Aorta (tissue), 5 donors: ENCODE measurements around the gene ATP2B3. TPM values are rescaled to one million over a fixed set of nuclear protein-coding genes. Genes with fewer than 3 reads are reported as not detected.
A peak's percentile ranks its signal among the peaks of the same experiment; 100 is the strongest.

Experiments
- ATAC-seq: fragments of 200-7000 bp; cut with Tn5 transposase; one replicate; pipeline ENCODE4 v1.9.1; 2022; ENCODE audit warnings: moderate library complexity; ENCODE audit not compliant: low FRiP score
- DNase-seq, 2 donors: peaks; one replicate each; pipeline ENCODE4 v3.0.0-alpha.2; 2020
- H3K27ac ChIP-seq, 2 donors: one replicate each; pipeline ENCODE4 v1.5.1; 2013; ENCODE audit warnings: low read length in 2 of 2, mild to moderate bottlenecking in 2 of 2, moderate library complexity in 2 of 2, control low read depth in 1 of 2, inconsistent platforms in 1 of 2, low read depth in 1 of 2
- H3K27me3 ChIP-seq, 2 donors: one replicate each; pipeline ENCODE4 v1.6.1; 2013; ENCODE audit warnings: control low read depth in 1 of 2, low read length in 1 of 2, mild to moderate bottlenecking in 1 of 2, moderate library complexity in 1 of 2; ENCODE audit not compliant: insufficient read depth in 2 of 2, control insufficient read depth in 1 of 2
- H3K36me3 ChIP-seq, 2 donors: one replicate each; pipeline ENCODE4 v1.6.1; 2013; ENCODE audit warnings: control low read depth in 1 of 2, low read length in 1 of 2, mild to moderate bottlenecking in 1 of 2; ENCODE audit not compliant: insufficient read depth in 2 of 2, control insufficient read depth in 1 of 2
- H3K4me1 ChIP-seq, 2 donors: one replicate each; pipeline ENCODE4 v1.6.1; 2013; ENCODE audit warnings: low read length in 2 of 2, control low read depth in 1 of 2, mild to moderate bottlenecking in 1 of 2, moderate library complexity in 1 of 2; ENCODE audit not compliant: insufficient read depth in 2 of 2, control insufficient read depth in 1 of 2
- H3K4me3 ChIP-seq, 2 donors: one replicate each; pipeline ENCODE4 v1.5.1; 2013; ENCODE audit warnings: low read length in 2 of 2, control low read depth in 1 of 2, mild to moderate bottlenecking in 1 of 2
- H3K9me3 ChIP-seq: one replicate; pipeline ENCODE4 v1.6.1; 2013; ENCODE audit warnings: mild to moderate bottlenecking, low read length; ENCODE audit not compliant: control insufficient read depth
- WGBS, 2 donors: extraction: QIAGEN DNeasy Blood & Tissue Kit; methylation state at CpG; one replicate each; pipeline ENCODE4 v1.1.7; 2013; 5-methylcytosine and 5-hydroxymethylcytosine counted together
- intact Hi-C, 2 donors: fragments of 100-400 bp; cut with DNase I; formaldehyde crosslinking; loops; one replicate each; pipeline versions ENCODE4 v1.14.2 to v1.15.0; 2022
- long read RNA-seq, 2 donors: library from polyadenylated mRNA; unstranded; transcript quantifications; one replicate each; pipeline ENCODE4 v2.0.0, GENCODE V29; 2020 to 2021
- polyA plus RNA-seq, 2 donors: library from polyadenylated mRNA; stranded (reverse); fragments of 200-250 nt; gene quantifications; one replicate each; pipeline ENCODE4 v1.2.3, GENCODE V29; 2013
- total RNA-seq, 2 donors: library from RNA; stranded (reverse); fragmentation: NEBNext Ultra II Directional; extraction: Animal tissue kit (Norgen Biotek cat#: 25700); gene quantifications; one replicate each; pipeline ENCODE4 v1.2.1, GENCODE V29; 2021
- donor health status: healthy with polysubstance abuse.
- donor health status: Bipolar disorder and iron deficiency.
- donor health status: DM: no; HTN: no; CAD: no.
- donor health status: DM: no; HTN: no; CAD: no.
- donor health status: DM: yes; HTN: yes; CAD: no.

The ATP2B3 gene
- under 1 TPM; 0.19 to 0.27 TPM for total RNA-seq
- polyA plus RNA-seq, result under 1 TPM in 1 of 2 donors, not detected in 1; 0.20 TPM
- long read RNA-seq, donor 1, partial matches to known transcripts, result 0 of 1 reads
- long read RNA-seq, donor 1, other reads (novel, unspliced or antisense), result 1 of 1 reads
- long read RNA-seq, donor 2, partial matches to known transcripts, result 0 of 1 reads
- long read RNA-seq, donor 2, other reads (novel, unspliced or antisense), result 1 of 1 reads

DNA sequence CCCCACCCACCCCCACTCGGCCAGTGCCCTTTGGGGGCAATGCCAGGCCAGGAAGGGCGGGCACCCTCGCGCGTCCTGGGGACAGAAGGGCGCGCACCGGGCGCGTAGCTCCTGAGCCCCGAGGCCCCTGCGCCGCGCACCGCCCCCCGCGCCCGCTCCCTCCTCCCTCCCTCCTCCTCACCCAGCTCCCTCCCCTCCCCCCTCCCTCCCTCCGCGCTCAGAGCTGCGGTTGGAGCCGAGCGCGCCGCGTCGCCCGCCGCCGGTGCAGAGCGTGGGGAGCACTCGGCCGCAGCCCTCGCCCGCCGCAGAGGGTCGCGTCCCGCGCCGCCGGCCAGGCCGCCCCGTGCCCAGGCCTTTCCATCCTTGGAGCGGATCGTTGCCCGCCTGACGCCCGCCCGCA is at the start of gene ATP2B3:
TSS of gene ATP2B3 (plus strand) at position 220 of the 400 bp plus-strand sequence. CDS start 18,606 bp downstream, outside the sequence.
- no peaks in the 10 kb centered on the region for H3K36me3 ChIP-seq
- intact Hi-C loops, result no loop called here
- H3K27ac ChIP-seq, result no peak within 1 kb of the TSS
- 1 to 17% methylated on average over 8 to 50 of the region's 50 CpGs for WGBS, 2 donors
- no peak for DNase-seq
- no peak within 1 kb of the TSS for H3K4me3 ChIP-seq
- no peaks in the 10 kb centered on the region for H3K27me3 ChIP-seq
- no peak for ATAC-seq
- H3K4me1 ChIP-seq, result no peaks in the 10 kb centered on the region
- no peaks in the 10 kb centered on the region for H3K9me3 ChIP-seq

DNA sequence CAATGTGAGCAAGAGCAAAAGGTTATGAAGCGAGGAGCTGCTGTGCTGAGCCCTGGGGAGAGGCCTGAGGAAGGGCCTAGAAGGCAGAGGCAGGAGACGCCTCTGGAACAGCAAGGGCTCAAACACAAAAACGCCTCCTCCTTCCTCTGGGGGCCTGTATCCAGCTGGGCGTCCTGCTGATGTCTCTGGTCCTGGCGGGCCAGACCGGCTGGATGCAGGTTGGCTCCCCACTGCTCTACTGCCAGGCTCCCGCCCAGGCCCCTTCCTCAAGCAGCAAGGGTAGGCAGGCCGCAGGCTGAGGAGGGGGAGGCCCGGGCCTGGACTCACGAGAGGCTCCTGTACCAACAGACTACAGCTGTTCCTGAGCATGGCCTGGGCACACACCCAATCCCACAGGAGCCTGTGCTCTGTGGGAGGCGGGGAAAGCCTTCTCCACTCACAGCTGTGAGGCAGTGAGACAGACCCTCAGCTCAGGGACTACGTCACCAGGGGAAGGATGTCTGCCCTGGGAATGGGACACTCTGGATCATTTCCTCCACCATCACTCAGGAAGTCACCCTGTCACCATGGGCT is 49.3 kb upstream of the ATP2B3 start:
- intact Hi-C loops, result loop anchor here in 1 of 2 donors (10.0 kb wide), 1 partner anchor 433 kb away; no protein-coding TSS in a partner anchor

DNA sequence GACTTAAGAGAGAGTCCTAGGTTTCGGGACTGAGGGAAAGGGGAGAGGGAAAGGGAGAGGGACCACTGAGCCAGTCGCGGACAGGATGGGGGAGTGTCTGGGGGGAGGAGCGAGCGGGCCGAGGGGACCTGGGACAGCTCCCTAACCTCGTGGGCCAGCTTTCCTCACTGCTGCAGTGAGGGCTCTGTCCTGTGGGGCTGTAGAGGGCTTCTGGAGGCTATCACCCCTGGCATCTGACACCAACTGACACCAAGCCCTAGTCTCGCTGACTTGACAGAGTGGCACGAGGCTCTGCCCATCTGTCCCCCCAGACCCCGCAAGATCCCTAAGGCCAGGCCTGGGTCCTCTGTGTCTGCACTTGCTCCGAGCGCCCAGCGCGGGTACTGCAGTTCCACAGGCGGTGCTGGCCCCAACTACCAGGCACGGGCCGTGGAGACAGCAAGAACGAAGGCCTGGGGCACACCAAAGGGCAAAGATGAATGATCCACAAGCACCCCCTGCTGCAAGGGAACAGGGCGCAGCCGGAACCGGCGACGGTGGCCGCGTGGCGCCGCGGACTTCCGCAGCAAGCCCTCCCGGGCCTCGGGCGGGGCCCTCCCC is 47.5 kb upstream of the ATP2B3 start:
- Histone ChIP-seq H3K4me3 (peak overlapping the region in 1 of 2 donors; percentile 60), H3K36me3 (no peaks in the 10 kb centered on the region), H3K9me3 (no peaks in the 10 kb centered on the region), H3K27me3 (no peaks in the 10 kb centered on the region), H3K4me1 (no peaks in the 10 kb centered on the region), H3K27ac (no peak overlapping the region)
- WGBS, 2 donors, result 1 to 25% methylated on average over 24 to 32 of the region's 32 CpGs
- ATAC-seq (peak; percentile 9), DNase-seq (no peak)
- intact Hi-C loops, result loop anchor here in 1 of 2 donors (2.0 to 10.0 kb wide), 2 partner anchors 37 to 435 kb away; no protein-coding TSS in a partner anchor

More for the DNA sequence above, 49.3 kb upstream of the ATP2B3 start:
- H3K27ac ChIP-seq, result no peak overlapping the region
- ATAC-seq, result no peak
- H3K4me3 ChIP-seq, result no peak overlapping the region
- DNase-seq, result no peak
- H3K36me3 ChIP-seq, result no peaks in the 10 kb centered on the region
- WGBS, 2 donors, result 81 to 87% methylated on average over 9 to 12 of the region's 12 CpGs
- H3K4me1 ChIP-seq, result no peaks in the 10 kb centered on the region
- H3K27me3 ChIP-seq, result no peaks in the 10 kb centered on the region
- no peaks in the 10 kb centered on the region for H3K9me3 ChIP-seq

DNA sequence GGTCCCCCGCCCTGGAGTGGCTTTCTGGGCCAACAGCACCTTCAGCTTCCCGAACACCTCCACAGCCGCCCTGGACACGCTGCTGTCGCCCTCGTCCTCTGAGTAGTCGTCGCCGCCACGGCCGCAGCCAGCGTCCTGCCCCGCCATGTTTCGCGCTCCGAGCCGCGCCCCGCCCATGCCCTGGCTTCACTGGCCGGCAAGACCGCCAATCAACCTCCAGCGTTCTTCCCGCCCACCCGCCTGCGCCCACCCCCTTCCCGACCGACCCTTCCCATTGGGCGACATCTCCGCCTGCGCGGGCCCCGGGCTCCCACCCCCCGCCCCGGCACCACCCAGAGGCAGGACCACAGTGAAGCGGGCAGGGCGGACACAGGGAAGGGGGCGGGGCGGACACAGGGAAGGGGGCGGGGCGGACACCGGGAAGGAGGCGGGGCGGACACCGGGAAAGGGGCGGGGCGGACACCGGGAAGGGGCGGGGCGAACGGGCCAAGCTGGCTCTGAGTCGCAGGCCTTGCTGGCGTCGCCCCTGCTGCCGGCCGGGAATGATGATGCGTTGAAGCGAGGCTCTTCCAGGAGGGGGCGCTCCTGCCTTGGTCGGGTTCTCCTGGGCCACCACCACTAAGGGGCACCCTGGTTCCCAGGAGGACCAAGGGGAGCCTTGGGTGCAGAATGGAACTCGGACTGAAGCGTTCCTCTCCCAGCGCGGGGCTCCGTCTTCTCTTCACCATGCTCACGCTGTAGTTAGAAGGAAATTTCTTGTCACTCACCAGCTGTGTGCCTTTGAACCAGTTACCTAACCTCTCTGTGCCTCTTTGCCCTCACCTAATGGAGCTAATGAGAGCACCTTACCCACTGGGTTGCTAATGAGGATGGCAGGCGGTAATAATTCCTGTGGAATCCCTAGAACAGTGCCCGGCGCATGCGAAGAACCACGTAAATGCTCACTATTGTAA is 46.8 kb upstream of the ATP2B3 start, which contains the start of gene HAUS7:
TSS of gene HAUS7 (minus strand) at position 166 of the 953 bp plus-strand sequence. CDS start at position 147, 19 bp downstream.
- Histone ChIP-seq H3K36me3 (no peaks in the 10 kb centered on the region), H3K9me3 (no peaks in the 10 kb centered on the region), H3K4me3 (peak within 1 kb of the TSS in 1 of 2 donors; percentile 60), H3K27me3 (no peaks in the 10 kb centered on the region), H3K4me1 (no peaks in the 10 kb centered on the region), H3K27ac (peak within 1 kb of the TSS in 1 of 2 donors; percentile 55)
- intact Hi-C loops, result loop anchor here (1.0 to 2.0 kb wide), 3 partner anchors 26 to 37 kb away; no protein-coding TSS in a partner anchor
- ATAC-seq (peak; percentile 87), DNase-seq (peak; percentile 93 to 96)
- WGBS, 2 donors, result 6 to 26% methylated on average over 50 to 70 of the region's 70 CpGs

DNA sequence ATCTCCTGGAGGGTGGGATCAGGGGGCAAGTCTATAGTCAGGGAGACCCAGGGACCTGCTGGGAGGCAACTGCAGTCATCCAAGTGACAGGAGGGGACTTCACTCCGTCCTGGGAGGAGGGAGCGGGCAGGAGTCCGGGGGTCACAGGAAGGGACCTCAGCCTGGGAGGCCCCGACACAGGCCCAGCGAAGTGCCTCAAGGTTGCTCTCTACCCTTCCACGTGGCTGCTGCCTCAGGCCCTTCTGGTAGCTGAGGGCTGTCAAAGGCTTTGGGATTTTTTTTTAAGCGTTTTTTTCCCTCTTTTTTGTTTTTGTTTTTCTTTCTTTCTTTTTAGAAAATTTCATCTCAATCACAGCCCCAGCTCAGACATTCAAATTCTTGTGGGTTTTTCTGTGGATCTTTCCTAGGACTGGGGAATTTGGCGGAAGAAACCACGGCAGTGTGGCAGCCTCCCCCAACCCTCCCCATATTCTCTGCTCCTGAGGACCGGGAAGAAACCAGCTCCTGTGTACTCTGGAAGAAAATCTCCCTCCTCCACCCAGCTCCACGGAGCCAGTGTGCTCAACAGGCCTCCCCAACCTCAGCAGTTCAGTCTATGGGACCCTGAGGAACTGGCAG is 45.7 kb upstream of the ATP2B3 start:
- DNase-seq (no peak), ATAC-seq (no peak)
- no peaks in the 10 kb centered on the region for H3K4me1 ChIP-seq
- peak overlapping the region in 1 of 2 donors; percentile 55 for H3K27ac ChIP-seq
- no peaks in the 10 kb centered on the region for H3K36me3 ChIP-seq
- no peaks in the 10 kb centered on the region for H3K27me3 ChIP-seq
- no peaks in the 10 kb centered on the region for H3K9me3 ChIP-seq
- intact Hi-C loops, result loop anchor here (1.0 to 2.0 kb wide), 3 partner anchors 25 to 36 kb away; no protein-coding TSS in a partner anchor
- no peak overlapping the region for H3K4me3 ChIP-seq
- 17 to 39% methylated on average over 11 of the region's 11 CpGs for WGBS, 2 donors

DNA sequence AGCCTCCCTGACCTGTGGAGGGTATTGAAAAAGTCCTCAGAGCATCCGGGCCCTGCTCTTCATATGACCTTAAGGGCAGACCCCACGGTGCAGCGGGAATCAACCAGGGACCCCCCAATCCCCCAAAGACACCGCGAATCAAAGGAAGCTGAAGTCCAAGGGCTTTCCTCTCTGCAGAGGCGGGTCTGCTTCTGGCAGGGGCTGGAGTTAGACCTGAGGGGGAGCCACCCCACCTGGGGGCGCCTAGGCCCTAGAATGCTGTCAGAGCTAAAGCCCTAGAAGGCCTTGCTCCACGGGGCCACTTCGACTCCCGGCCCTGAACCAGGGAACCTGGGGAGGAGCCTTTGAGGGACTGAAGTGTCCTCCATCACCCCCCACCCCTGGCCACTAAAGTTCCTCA is 44.3 kb upstream of the ATP2B3 start:
- Histone ChIP-seq H3K9me3 (no peaks in the 10 kb centered on the region), H3K27ac (peak overlapping the region in 1 of 2 donors; percentile 37), H3K4me1 (no peaks in the 10 kb centered on the region), H3K36me3 (no peaks in the 10 kb centered on the region), H3K4me3 (no peak overlapping the region), H3K27me3 (no peaks in the 10 kb centered on the region)
- WGBS, 2 donors, result 86 to 95% methylated on average over 10 of the region's 10 CpGs
- ATAC-seq (no peak), DNase-seq (no peak)
- intact Hi-C loops, result no loop called here

DNA sequence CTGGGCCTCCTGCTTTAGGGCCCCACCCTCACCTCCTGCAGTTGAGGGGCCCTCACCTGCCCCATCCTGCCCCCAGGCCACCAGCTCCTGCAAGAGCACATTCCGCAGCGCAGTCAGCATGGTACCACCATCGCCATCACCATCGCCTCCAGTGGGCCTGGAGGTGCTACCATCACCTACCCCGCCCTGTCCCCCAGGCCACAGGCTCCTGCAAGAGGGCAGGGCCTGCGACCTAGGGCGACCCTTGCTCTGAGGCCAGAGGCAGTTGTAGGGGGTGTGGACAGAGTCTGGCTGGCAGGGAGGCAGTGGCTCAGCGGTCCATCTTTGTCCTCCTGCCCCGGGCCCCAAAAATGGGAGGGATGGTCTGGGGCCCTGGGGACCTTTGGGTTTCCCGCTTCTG is 43.2 kb upstream of the ATP2B3 start:
- Histone ChIP-seq H3K9me3 (no peaks in the 10 kb centered on the region), H3K27me3 (no peaks in the 10 kb centered on the region), H3K27ac (peak overlapping the region in 1 of 2 donors; percentile 34), H3K4me3 (no peak overlapping the region), H3K4me1 (no peaks in the 10 kb centered on the region), H3K36me3 (no peaks in the 10 kb centered on the region)
- DNase-seq (no peak), ATAC-seq (no peak)
- intact Hi-C loops, result no loop called here
- WGBS, 2 donors, result 63 to 71% methylated on average over 10 of the region's 10 CpGs

DNA sequence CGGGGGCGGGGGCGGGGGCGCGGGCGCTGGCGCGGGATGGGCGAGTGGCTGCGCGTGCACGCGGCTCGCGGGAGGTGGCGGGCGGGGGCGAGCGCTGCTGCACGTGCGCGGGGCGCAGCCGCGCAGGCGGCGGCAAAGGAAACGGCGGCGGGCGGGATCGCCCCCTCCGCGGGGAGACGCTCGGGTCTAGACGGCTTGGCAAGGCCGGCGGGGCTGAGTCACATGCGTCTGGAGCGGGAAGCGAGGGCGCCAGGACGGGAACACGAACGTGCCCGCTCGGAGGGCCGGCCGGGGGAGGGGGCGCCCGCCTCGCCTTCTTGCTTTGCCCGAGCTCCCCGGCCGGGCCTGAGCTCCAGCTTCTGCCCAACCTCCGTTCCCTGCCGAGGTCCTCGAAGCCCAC is 42.7 kb upstream of the ATP2B3 start:
- Histone ChIP-seq H3K27me3 (no peaks in the 10 kb centered on the region), H3K36me3 (no peaks in the 10 kb centered on the region), H3K9me3 (no peaks in the 10 kb centered on the region), H3K27ac (peak overlapping the region in 1 of 2 donors; percentile 89), H3K4me3 (no peak overlapping the region), H3K4me1 (no peaks in the 10 kb centered on the region)
- WGBS, 2 donors, result 0 to 25% methylated on average over 33 to 59 of the region's 59 CpGs
- ATAC-seq (peak; percentile 30), DNase-seq (peak; percentile 92 to 96)
- intact Hi-C loops, result no loop called here
